HG02938 (cell line): ENCODE data around the gene APOLD1.
"Not testable (repeated sequence)": the region's sequence is repeated elsewhere in the genome, so short reads cannot be mapped to it uniquely, and the experiment has no call there.

Experiments
- ATAC-seq: cut with Tn5 transposase; IDR thresholded peaks from one replicate; pipeline ENCODE4 v1.9.1; 2021; ENCODE audit warnings: mild to moderate bottlenecking, moderate library complexity; ENCODE audit not compliant: unreplicated experiment

APOLD1 gene, protein sequence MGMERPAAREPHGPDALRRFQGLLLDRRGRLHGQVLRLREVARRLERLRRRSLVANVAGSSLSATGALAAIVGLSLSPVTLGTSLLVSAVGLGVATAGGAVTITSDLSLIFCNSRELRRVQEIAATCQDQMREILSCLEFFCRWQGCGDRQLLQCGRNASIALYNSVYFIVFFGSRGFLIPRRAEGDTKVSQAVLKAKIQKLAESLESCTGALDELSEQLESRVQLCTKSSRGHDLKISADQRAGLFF

DNA sequence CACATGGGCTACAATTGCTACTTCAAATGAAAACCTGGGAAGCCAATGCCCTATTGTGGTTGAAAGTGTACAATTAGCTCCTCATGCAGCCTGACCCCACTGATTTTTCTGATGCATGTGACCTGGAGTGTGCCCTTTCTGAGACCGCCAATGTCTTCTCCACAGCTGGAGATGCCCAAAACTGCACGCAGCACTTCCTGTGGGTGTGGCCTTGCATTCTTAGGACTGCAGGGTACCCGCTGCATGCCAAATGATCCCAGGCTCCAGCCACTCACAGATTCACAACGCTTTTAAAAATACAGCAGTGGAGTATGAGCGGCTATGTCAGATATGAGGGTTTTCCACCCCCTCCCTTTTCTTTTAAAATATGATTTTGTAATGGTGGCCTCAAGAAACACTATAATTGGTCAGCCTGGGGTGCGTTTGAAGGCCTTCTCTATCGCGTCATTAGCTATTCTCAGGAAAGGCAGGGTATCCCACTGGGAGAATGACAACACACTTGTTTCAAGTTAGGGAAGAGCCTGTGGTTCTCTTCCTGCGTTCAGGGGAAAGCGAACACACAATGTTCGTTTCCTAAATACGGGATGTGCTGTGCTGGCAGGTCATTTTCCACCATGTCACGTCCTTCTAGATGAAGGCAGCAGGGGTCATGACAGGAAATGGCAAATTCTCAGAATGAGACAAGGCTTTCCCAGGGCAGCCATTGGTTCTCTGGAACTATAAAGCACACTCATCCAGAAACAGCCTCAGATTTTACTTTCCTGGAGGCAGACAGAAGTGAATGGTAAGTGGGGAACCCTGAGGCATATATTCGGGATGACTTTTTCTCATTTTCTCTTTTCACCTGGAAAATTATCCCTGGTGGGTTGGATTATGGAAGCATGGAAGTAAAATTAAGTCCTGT, at the start of gene APOLD1:
TSS of gene APOLD1 (plus strand) at position 749 of the 904 bp plus-strand sequence. CDS start at position 782, 33 bp downstream.
- ATAC-seq: no peak

DNA sequence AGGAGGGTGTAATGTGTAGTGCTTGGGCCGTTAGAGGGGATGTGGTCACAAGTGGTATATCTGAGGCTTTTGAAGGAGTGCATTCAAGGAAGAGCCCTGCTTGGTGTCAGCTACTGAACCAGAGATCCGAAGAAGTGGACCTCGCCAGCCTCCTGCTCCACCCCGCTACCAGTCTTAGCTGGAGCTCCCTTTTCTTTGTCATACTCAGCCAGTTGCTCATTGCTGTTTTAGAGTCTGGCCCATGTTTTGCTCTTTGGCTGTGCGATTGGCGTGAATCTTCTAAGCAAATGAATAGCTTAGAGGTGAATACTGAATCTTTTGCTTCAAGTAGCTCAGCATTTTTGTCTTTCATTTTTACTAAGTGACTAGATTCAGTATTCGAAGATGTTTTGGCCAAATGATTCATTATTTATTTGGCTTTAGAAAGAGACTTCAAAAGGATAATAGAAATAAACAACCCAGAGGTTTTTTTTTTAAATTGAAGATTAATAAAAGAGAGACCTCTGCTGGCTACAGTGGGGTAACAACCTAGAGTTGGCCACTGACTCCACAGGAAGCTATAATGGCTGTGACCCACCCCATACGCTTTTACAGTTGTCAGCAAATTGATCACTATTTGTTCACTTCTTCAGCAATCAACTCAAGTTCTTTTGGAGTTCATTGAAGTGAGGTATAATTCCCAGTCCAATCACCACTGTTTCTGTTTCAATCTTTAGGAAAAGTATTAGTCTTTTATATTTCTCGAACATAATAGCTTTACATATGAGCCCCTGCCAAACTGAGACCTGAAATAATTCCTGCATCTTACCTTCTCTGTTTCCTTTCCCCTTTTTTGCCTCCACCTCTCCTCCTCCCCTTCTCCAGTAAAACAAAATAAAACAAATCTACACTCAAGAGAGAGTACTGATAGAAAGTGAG, 48.4 kb upstream of the APOLD1 start:
- peak; percentile 73 for ATAC-seq

DNA sequence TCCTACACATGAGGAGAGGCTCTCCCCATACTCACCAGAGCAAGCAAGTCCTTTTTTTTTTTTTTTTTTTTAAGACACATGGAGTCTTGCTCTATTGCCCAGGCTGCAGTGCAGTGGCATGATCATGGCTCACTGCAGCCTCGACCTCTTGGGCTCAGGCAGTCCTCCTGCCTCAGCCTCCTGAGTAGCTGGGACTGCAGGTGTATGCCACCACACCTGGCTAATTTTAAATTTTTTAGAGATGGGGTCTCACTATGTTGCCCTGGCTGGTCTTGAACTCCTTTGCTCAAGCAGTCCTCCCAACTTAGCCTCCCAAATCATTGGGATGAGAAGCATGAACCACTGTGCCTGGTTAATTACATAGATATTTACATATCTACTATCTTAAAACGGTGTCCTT, 47.3 kb upstream of the APOLD1 start:
- not testable (repeated sequence) for ATAC-seq

DNA sequence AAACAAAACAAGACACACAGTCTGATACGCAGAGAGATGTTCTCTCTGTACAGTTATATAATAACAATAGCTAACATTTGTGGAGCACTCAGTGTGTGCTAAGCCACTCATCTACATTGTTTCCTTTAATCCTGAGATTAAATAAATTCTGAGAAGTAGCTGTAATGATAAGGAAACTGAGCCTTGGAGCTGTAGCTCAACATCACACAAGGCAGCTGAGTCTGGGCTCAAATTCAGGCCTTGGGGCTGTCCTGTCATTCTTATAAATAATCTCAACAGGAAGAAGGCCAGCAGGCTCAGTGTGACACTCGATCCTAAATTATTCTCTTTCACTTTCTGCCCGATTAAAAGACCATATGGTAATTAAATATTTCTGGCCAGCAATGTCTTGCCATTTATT, 43.8 kb upstream of the APOLD1 start:
- ATAC-seq: no peak

DNA sequence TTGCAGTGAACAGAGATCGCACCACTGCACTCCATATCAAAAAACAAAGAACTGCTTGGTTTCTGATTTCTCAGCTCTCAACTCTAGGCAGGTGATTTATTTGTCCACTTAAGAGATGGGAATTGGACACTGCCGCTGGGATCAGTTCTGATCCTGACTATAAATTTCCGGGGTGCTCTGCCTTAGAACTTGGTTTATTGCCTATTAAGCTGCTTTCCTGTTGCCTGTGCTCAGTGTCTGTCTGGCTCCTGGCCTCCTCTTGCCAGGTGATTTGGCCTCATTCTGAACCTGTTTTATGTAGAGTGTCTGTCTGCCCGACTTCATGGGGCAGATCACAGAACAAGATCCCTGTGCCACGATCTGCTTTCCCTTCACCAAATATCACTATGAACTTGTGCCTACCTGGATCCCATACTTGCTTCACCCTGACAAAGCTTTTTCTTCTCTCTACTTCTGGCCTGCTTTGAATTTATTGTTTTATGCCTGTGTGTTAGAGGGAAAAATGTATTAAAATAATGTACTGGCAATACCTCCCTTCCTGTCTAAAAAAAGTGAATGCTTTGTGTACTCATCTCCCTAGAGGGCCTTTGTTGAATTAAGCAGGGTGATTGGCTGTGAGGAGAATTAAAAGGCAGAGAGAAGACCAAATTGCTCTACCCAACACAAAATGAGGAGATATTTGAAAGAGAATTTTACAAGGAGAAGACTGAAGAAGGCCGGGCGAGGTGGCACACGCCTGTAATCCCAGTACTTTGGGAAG, 40.7 kb upstream of the APOLD1 start:
- ATAC-seq: no peak

DNA sequence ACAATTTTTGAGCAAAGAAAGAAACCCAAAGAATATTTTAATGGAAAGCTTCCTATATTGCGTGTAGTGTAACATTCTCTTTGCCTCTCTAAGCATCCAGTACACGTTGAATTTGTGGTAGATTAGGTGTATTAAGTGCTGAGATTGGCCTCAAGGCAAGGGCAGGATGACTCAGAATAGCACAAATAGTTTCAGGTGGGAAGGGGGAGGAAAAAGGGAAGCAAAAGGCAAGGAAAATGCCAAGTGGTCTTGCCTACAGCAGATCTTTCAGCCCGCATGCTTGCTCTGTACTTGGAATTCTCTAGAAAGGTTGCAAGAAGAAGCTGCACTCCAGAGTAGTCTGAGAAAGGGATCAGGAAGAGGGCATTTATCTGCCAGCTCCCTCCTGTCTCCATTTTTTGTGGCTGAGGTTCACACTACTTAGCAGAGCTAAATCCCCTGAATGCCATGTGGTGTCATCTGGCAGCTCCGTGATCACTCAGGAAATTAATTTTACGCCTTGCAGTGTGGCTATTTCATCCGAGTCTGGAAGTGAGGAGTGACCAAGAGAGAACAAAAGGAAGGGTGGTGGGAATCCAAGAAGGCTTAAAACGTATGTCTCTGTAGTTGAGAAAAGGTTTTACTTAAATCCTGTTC, 39.8 kb upstream of the APOLD1 start:
- no peak for ATAC-seq

DNA sequence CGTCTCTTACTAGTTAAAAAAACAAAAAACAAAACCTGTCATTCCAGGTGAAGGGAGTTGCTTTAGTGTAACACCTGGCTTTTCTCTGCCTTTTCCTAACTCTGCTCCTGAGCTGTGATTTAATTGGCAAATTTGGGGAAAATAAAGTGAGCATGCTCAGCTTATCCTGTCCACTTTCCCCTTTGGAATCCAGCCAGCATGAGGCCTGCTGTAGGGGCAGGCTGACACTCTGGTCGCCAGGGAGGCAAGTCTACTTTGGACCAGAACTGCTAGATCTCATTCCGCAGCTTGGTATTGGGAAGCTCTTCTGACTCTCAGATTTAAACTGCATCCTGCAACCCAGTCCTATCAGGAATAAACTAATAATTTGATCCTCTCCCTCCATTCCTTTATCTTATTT, 38.2 kb upstream of the APOLD1 start:
- ATAC-seq: no peak

DNA sequence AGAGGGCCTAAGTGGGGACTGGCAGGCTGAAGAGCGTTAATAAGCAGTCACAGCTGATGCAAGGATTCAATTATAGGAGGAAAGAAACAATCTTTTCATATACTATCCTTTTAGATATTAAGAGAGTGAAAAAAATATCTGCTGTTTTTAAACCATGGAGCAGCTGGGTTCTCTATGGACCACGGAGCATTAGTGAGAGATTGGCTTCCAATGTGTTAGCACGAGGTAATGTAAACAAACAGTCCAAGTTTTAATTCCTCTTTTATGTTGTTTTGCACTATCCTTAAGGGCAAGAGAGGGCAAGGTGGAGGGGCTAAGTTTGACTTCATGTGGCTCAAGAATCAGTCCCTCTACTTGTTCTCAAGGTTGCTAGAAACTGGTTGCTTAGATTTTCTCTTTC, 37.4 kb upstream of the APOLD1 start:
- no peak for ATAC-seq

DNA sequence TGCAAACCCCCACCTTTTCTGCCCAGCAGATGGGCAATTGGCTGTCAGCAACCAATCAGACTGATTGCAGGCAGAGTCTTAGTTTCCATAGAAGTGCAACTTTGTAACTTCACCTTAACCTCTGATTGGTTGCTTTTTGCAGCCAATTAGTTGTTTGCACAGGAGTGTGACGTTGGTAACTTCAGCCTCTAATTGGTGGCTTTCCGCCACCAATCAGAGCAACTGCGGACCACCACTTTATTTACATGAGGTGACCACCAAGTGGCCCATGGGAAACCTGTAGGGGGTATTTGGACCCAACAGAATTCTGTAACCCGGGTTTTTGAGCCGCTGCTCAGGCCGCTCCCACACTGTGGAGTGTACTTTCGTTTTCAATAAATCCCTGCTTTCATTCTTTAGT, 36.0 kb upstream of the APOLD1 start:
- ATAC-seq: no peak

DNA sequence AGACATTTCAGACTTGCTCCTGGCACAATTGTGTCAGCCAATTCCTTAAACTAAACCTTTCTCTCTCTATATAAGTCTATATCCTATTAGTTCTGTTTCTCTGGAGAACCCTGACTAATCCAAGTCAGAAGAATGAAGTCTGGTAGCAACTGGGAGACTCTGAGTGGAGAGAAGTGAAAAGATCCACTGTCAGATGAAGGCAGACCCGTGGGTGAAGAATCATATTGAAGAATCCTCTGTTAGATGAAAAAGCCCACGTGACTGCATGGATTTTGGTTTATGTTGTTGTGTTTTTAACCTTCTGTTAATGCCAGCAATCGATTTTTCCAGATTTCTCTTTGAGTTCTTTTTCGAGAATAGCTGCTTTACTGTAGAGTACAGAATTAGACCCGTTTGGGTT, 29.5 kb upstream of the APOLD1 start:
- no peak for ATAC-seq

DNA sequence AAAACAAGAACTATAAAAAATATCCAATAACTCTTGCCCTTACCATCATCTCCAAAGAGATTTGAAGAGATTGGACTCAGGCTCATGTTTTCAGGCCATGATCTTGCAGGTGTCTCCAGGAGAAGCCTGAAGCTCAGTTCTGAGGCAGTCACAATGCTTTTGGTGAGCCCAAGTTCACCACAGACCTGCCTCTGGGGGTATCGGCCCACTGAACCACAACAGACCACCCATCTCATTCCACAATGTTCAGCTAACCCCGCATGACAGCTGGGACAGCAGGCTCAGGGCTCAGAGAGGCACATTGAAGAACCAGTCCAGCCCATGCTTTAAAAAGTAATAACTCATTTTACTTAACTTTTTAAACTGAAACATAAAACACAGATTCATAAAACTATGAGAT, 28.3 kb upstream of the APOLD1 start:
- ATAC-seq: no peak

DNA sequence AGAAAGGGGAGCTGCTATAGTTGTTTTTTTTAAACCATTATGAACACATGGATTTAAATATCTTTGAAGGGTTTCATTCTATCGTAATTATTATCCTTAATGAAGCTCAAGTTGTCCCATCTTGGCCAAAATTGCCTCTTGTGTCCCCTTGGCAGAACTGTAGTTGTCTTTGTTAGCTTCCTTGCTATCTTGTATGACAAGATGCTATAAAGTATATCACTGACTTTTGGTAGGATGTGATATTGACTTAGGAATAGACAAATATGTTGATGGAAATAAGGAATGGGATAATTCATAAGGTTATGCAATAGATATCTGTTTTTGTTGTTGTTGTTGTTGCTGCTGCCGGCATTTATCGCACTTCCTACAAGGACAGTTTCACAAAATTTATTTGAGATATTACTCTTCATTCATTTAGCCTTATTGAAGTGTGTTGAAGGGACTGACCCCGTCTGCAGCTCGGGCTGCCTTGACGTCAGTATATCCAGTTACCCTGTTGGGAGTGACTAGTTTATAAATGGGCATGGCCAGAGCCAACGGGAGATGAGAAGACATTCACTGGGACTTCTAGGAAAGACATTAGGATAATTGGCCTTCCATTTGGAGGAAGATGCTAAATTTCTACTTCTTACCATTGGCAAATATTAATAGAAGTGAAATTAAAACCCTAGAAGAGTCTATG, 26.1 kb upstream of the APOLD1 start:
- ATAC-seq: no peak

DNA sequence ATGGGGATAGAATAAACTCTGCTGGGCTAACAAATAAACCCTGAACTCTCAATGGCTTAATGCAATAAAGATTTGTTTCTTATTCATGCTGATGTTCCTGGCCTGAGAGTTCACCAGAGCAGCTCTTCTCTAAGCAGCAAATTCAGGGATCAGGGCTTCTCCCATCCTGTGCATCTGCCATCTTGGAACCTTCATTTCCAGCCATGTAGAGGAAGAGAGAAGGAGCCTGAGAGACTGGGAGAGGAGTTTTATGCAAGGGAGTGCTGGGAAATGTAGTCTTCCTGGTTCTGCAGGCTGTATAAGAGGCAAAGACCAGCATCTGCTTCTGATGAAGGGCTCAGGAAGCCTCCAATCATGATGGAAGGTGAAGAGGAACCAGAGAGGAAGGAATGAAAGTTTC, 20.6 kb upstream of the APOLD1 start:
- ATAC-seq: no peak

DNA sequence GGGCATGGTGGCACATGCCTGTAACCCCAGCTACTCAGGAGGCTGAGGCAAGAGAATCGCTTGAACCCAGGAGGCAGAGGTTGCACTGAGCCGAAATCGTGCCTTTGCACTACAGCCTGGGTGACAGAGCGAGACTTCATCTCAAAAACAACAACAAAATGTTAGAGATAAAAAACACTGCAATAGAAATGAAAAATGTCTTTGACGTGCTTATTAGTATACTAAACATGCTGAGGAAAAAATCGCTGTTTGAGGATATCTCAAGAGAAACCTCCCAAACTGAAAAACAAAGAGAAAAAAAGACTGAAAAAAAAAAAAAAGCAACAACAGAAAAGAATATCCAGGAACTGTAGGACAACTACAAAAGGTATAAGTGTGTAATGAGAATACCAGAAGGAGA, 15.2 kb upstream of the APOLD1 start:
- ATAC-seq: no peak

DNA sequence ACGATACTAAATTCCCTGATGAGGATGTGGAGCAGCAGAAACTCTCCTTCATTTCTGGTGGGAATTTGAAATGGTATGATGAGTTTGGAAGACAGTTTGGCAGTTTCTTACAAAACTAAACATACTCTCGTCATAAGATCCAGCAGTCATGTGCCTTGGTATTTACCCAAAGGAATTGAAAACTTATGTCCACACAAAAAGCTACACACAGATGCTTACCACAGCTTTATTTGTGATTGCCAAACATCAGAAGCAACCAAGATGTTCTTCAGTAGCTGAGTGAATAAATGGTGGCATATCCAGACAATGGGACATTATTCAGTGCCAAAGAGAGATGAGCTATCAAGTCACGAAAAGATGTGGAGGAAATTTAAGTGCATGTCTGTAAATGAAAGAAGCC, 10.7 kb upstream of the APOLD1 start:
- ATAC-seq: no peak

DNA sequence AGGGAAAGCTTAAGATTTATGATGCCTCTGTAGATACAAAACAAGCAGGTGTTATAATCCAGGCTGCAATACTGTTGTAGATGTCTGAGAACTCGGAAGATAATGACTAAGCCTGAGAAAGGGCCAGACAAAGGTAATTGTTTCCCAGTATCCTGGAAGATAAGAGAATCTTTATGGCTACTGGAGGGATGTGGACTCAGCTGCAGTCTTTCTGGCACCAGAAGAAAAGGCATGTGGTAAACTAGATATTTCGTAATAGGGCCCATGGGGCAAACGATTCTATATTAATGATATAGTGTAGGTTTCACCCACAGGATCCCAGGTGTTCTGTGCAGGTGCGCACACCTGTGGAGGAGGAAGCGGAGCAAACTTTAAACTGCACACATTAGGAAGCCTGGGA, 9.2 kb upstream of the APOLD1 start:
- ATAC-seq: no peak

DNA sequence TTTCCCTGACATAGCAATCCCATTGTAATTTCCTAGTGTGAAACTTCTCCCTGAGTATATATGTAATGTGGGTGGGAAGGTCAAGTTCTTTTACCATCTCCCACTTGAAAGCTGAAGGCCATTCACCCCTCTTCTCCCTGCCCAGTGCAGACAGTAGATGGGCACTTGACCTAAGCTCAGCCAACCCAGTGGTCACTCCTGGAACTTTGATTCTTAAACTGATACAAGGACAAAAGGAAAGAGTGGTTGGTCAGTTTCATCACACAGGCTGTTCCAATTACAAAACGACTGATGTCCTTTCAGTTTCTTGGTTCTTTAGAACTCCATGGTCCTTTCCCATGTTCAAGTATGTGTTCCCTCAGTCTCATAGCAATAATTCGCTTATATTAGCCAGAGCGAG, 8.4 kb upstream of the APOLD1 start:
- no peak for ATAC-seq

DNA sequence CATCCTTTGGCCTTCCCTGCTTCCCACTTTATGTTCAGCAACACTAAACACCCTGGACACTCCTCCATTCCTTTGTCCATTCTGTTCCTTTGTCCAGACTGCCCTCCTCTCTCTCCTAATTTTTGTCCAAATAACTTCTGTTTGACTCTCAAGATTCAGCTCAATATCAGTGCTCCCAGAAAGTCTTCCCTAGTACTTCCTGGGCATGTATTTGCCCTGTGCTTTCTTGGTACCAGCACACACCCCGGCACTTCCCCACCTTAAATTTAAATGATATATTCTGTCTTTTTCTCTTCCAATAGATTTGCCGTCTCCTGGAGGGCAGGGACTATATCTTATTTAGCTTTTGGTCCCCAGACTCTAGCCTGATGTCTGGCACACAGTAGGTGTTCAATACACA, 6.5 kb upstream of the APOLD1 start:
- no peak for ATAC-seq

DNA sequence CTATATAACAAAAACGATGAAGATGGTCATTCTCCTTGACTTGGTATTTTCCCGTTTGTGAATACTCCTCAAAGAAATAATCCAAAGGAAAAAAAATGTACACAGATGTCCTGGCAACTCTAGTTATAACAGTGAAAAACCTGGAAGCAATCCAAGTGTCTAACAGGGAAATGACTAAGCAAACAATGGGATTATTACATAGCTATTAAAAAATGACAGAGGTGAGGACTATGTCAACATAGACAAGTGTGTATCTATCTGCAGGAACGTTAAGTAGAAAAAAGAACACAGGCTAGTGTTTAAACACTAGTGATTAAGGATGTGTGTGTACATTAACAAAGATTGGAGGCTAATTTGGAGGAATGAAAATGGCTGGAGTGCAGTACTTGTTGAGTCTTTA, 5.9 kb upstream of the APOLD1 start:
- no peak for ATAC-seq

DNA sequence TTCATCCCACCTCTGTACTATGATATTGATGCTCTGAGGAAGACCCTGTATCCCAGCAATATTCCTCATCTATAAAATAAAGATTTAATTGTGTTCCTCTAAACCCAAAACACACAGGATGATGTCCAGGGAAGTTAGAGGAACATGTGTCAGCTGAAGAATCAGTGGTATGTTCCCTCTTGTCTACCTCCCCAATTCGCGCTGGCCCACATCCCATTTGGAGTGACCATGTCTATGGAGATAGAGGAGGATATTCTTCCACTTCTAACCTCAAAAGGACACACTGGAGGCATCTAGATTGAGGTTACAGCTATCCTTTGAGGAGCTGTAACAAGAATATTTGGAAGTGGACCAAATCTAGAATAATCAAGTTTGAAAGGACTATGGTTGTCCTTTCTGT, 1.3 kb upstream of the APOLD1 start:
- no peak for ATAC-seq
